Measurements from ENCODE around the gene HARS1. TPM values are rescaled to one million over a fixed set of nuclear protein-coding genes. Genes with fewer than 3 reads are reported as not detected.

HARS1 gene
- total RNA-seq, result 62.9 and 65.2 TPM in 2 replicates

GRCh38 chr5:140690941-140691924 is at the start of gene HARS1, which contains the start of gene HARS2:
TSS of gene HARS1 (minus strand) at chr5:140691370. CDS start at chr5:140691304, 66 bp downstream.
TSS of gene HARS2 (plus strand) at chr5:140691455. CDS start at chr5:140691649, 194 bp downstream.

GRCh38 chr5:140700177-140701144 is 9.3 kb upstream of the HARS1 start, which contains the start of gene ZMAT2:
TSS of gene ZMAT2 (plus strand) at chr5:140700447. CDS start at chr5:140700461, 14 bp downstream.

GRCh38 chr5:140673187-140673976 is 17.8 kb downstream of the HARS1 start, which contains the start of gene DND1:
TSS of gene DND1 (minus strand) at chr5:140673576. CDS start at chr5:140673542, 34 bp downstream.

GRCh38 chr5:140664359-140665119 is 26.6 kb downstream of the HARS1 start, which contains the start of gene WDR55:
TSS of gene WDR55 (plus strand) at chr5:140664904. CDS start at chr5:140664913, 9 bp downstream.

GRCh38 chr5:140639148-140639981 is 51.8 kb downstream of the HARS1 start, which contains the start of gene TMCO6:
TSS of gene TMCO6 (plus strand) at chr5:140639451. CDS start at chr5:140639528, 77 bp downstream.

GRCh38 chr5:140633021-140633471 is 58.1 kb downstream of the HARS1 start, which contains the start of gene CD14:
TSS of gene CD14 (minus strand) at chr5:140633175. CDS start at chr5:140633071, 104 bp downstream.

Other genes with a start within 250 kb of the HARS1 start
- gene EIF4EBP3, start 143.7 kb downstream of the HARS1 start, total RNA-seq, result 0.85 and 1.7 TPM in 2 replicates
- gene SRA1, start 133.9 kb downstream of the HARS1 start, total RNA-seq, result 35.7 and 53.0 TPM in 2 replicates
- gene APBB3, start 126.8 kb downstream of the HARS1 start, total RNA-seq, result 17.2 and 21.9 TPM in 2 replicates
- gene SLC35A4, start 126.5 kb downstream of the HARS1 start, total RNA-seq, result 10.1 and 14.9 TPM in 2 replicates
- gene CD14, start 58.2 kb downstream of the HARS1 start, total RNA-seq, result 2.9 and 8.8 TPM in 2 replicates
- gene TMCO6, start 51.9 kb downstream of the HARS1 start, total RNA-seq, result 4.2 and 6.8 TPM in 2 replicates
- gene NDUFA2, start 43.7 kb downstream of the HARS1 start, total RNA-seq, result 75.1 and 83.8 TPM in 2 replicates
- 105 and 111 TPM in 2 replicates for gene IK, start 43.5 kb downstream of the HARS1 start, total RNA-seq
- gene WDR55, start 26.5 kb downstream of the HARS1 start, total RNA-seq, result 24.5 and 28.3 TPM in 2 replicates
- gene DND1, start 17.8 kb downstream of the HARS1 start, total RNA-seq, result 0.14 TPM in 1 of 2 replicates, not detected in the other
- 24.6 and 27.1 TPM in 2 replicates for gene HARS2, start 85 bp upstream of the HARS1 start, total RNA-seq
- gene ZMAT2, start 9.1 kb upstream of the HARS1 start, total RNA-seq, result 63.7 and 78.2 TPM in 2 replicates
- under 0.01 TPM in 2 replicates for gene PCDHA1, start 94.8 kb upstream of the HARS1 start, total RNA-seq
- under 0.01 and 0.09 TPM in 2 replicates for gene PCDHA2, start 103.5 kb upstream of the HARS1 start, total RNA-seq
- gene PCDHA3, start 109.7 kb upstream of the HARS1 start, total RNA-seq, result 0.14 and 0.28 TPM in 2 replicates
- gene PCDHA4, start 115.7 kb upstream of the HARS1 start, total RNA-seq, result 0.14 and 0.37 TPM in 2 replicates
- gene PCDHA5, start 130.2 kb upstream of the HARS1 start, total RNA-seq, result under 0.01 and 0.09 TPM in 2 replicates
- gene PCDHA6, start 136.6 kb upstream of the HARS1 start, total RNA-seq, result 0.14 and 0.55 TPM in 2 replicates
- 0.57 and 0.83 TPM in 2 replicates for gene PCDHA7, start 142.9 kb upstream of the HARS1 start, total RNA-seq
- gene PCDHA8, start 149.8 kb upstream of the HARS1 start, total RNA-seq, result under 0.01 and 0.09 TPM in 2 replicates
- gene PCDHA9, start 157.0 kb upstream of the HARS1 start, total RNA-seq, result under 0.01 and 0.18 TPM in 2 replicates
- gene PCDHA10, start 164.5 kb upstream of the HARS1 start, total RNA-seq, result 0.14 and 0.28 TPM in 2 replicates
- gene PCDHA11, start 177.6 kb upstream of the HARS1 start, total RNA-seq, result under 0.01 and 0.65 TPM in 2 replicates
- under 0.01 and 0.09 TPM in 2 replicates for gene PCDHA12, start 183.9 kb upstream of the HARS1 start, total RNA-seq
- under 0.01 and 0.09 TPM in 2 replicates for gene PCDHA13, start 190.8 kb upstream of the HARS1 start, total RNA-seq
- 0.14 and 0.18 TPM in 2 replicates for gene PCDHAC1, start 234.9 kb upstream of the HARS1 start, total RNA-seq